ENCODE measurements around the gene ITIH1. TPM values are rescaled to one million over a fixed set of nuclear protein-coding genes. Genes with fewer than 3 reads are reported as not detected.
"Not testable (repeated sequence)": the region's sequence is repeated elsewhere in the genome, so short reads cannot be mapped to it uniquely, and the experiment has no call there.

Gene ITIH1
- polyA plus RNA-seq, 3 donors: 0.28 TPM; not detected in 2

GRCh38 chr3:52771702-52772101, 5.7 kb upstream of the ITIH1 start:
- DNase-seq (ENCODE audit: extremely low read depth in 1 of 11, low read depth in 9 of 11, low spot score in 4 of 11): no peak

DNA sequence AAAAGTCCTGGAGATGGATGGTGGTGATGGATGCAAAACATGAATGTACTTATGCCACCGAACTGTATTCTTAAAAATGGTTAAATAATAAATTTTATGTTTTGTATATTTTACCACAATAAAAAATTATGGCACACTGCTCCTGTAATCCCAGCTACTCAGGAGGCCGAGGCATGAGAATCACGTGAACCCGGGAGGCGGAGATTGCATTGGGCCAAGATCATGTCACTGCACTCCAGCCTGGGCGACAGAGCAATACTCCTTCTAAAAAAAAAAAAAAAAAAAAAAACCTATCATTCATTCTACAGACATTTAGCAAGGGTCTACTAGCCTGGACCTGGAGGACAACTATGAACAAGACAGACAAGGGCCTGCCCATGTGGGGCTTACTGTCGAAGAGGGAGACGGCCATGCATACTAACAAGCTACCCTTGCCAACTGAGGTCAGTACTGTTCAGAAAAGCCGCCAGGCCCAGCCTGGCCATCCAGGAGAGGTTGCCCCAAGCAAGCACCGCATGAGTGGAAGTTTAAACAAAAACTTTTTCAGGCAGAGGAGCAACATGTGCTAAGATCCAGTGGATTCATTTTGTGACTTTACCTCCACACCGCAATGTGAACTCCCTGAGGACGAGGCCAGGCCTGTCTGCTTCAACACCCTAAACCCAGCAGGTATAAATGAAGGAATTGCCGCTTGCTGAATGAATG, 3.9 kb upstream of the ITIH1 start:
- DNase-seq (ENCODE audit: extremely low read depth in 1 of 11, low read depth in 9 of 11, low spot score in 4 of 11): no peak

- DNase-seq (ENCODE audit: extremely low read depth in 1 of 11, low read depth in 9 of 11, low spot score in 4 of 11): no peak
Measured at GRCh38 chr3:52774066-52774713, 3.2 kb upstream of the ITIH1 start.

DNA sequence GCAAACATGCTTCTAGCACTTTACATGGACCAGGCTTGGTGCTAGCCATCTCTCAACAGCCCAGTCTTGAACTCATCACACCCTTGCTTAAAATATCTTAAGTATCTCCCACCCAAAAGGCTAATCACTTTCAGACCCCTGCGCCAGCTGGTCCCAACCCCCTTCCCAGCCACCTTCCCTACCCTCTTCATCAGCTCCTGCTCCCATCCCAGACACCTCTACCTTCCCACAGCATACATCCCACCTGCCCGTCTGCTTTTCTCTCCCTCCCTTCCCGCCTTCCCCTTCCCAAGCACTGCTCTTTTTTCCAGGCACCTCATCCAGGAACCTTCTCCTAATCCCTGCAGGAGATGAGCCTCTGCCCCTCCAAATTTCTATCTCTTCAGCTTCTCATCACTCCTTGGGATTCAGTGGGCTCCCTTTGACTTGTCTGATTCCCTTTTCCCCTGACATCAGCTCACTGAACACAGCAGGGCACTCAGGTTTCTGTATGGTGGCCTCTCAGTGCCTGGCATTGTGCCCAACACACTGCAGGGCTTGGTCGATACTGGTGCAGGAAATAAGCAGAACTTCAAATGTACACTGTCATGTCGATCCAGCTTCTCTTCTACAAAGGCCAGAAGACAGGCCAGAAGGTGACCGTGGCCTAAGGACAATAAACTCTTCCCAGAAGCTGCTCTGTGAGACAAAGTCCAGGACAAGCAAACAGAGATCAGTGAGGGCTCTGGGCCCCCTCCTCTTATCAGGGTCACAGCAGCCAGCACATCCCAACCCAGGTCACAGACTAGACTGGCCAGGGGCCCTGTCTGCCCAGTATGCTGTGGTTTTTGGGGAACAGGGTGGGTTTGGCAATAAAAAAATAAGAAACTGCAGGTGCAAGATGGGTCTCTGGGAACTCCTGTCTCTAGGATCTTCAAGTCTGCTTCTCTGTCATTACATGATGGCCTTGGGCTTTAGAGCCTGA, 2.2 kb upstream of the ITIH1 start:
- DNase-seq (ENCODE audit: extremely low read depth in 1 of 11, low read depth in 9 of 11, low spot score in 4 of 11): no peak

DNA sequence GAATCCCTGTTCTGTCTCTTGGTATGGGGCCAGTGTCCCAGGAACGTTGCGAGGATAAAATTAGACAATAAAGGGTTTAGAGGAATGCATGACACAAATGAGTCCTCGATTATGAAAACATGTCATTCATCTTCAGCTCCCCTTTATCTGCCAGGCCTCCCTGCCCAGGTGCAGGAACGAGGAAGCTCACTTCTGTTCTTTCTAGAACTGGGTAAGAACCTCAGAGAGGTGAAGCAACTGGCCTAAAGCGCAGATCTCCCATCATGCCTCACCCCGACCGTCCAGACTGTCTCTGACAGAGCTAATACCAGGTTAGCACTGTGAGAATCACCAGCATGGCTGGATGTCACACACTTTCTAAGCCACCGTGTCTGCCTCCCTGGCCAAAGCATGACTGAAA, 1.5 kb upstream of the ITIH1 start:
- DNase-seq (ENCODE audit: extremely low read depth in 1 of 11, low read depth in 9 of 11, low spot score in 4 of 11): no peak

DNA sequence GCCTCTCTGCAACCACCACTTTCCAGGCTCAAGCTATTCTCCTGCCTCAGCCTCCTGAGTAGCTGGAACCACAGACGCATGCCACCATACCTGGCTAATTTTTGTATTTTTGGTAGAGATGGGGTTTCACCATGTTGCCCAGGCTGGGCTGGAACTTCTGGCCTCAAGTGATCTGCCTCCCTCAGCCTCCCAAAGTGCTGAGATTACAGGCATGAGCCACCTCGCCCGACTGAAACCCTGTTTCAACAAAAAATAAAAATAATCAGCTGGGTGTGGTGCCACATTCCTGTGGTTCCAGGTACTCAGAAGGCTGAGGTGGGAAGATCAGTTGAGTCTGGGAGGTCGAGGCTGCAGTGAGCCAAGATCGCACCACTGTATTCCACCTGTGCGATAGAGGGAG, 913 bp upstream of the ITIH1 start:
- not testable (repeated sequence) for DNase-seq (ENCODE audit: extremely low read depth in 1 of 11, low read depth in 9 of 11, low spot score in 4 of 11)

GRCh38 chr3:52777959-52778805, 783 bp downstream of the ITIH1 start:
- no peak for DNase-seq (ENCODE audit: extremely low read depth in 1 of 11, low read depth in 9 of 11, low spot score in 4 of 11)

GRCh38 chr3:52779011-52779836, 1.8 kb downstream of the ITIH1 start:
- no peak for DNase-seq (ENCODE audit: extremely low read depth in 1 of 11, low read depth in 9 of 11, low spot score in 4 of 11)

- no peak for DNase-seq (ENCODE audit: extremely low read depth in 1 of 11, low read depth in 9 of 11, low spot score in 4 of 11)
Measured at GRCh38 chr3:52779837-52780585, 2.6 kb downstream of the ITIH1 start.

DNA sequence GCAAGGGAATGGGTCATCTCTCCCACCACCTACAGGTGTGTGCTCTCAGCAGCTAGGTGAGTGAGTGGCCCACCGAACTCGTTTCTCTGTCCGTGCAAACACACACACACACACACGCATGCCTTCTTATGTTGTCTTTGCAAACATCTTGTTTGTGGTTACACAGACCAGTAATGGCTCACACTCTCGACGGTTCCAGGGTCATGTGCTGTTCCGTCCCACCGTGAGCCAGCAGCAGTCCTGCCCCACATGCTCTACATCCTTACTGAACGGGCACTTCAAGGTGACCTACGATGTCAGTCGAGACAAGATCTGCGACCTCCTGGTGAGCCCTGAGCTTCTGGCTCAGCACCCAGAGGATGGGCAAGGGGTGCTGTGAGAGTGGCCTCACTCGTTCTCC, 4.3 kb downstream of the ITIH1 start:
- DNase-seq (ENCODE audit: extremely low read depth in 1 of 11, low read depth in 9 of 11, low spot score in 4 of 11): no peak

DNA sequence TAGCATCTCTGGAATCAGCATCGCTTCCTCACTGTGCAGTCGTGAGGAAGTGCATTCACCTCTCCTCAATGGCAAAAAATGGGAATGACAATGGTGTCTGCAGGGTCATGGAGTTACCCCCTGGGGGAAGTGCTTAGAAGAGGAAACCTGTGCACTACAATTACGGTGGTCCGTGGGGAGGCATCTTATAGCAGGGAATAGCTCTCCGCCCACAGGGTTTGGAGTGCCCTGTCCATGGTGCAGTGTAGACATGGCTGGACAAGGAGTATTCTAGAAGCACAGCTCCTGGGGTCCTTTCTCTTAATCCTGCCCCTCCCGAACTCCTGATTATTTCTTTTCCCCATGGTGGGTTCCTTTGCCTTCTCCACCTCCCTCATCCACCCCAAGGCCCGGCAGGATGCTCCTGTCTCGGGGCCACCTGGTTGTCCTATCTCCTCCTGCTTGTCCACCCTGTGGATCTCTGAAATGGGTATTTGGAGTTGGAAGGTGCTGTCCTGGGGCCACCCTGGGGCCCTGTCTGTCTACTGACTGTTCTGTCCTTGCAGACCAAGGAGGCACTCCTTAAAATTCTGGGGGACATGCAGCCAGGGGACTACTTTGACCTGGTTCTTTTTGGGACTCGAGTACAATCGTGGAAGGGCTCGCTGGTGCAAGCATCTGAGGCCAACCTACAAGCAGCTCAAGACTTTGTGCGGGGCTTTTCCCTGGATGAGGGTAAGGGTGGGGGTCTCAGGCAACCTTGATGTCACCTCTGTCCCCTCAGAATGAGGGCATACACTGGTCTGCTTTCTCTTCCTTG, 5.2 kb downstream of the ITIH1 start:
- no peak for DNase-seq (ENCODE audit: extremely low read depth in 1 of 11, low read depth in 9 of 11, low spot score in 4 of 11)

DNA sequence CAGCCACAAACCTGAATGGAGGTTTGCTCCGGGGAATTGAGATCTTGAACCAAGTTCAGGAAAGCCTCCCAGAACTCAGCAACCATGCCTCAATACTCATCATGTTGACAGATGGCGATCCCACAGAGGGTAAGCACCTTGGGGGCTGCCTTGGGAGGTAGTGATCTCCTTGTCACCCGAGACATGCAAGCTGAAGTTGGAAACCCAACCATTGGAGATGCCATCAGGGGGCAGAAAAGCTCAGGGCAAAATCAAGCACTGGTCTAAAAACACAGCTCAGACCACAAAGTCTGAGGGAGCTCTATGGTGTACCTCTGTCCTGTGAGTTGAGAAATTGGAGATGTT, 5.8 kb downstream of the ITIH1 start:
- DNase-seq (ENCODE audit: extremely low read depth in 1 of 11, low read depth in 9 of 11, low spot score in 4 of 11): no peak

GRCh38 chr3:52784021-52784621, 6.7 kb downstream of the ITIH1 start:
- DNase-seq (ENCODE audit: extremely low read depth in 1 of 11, low read depth in 9 of 11, low spot score in 4 of 11): no peak

DNA sequence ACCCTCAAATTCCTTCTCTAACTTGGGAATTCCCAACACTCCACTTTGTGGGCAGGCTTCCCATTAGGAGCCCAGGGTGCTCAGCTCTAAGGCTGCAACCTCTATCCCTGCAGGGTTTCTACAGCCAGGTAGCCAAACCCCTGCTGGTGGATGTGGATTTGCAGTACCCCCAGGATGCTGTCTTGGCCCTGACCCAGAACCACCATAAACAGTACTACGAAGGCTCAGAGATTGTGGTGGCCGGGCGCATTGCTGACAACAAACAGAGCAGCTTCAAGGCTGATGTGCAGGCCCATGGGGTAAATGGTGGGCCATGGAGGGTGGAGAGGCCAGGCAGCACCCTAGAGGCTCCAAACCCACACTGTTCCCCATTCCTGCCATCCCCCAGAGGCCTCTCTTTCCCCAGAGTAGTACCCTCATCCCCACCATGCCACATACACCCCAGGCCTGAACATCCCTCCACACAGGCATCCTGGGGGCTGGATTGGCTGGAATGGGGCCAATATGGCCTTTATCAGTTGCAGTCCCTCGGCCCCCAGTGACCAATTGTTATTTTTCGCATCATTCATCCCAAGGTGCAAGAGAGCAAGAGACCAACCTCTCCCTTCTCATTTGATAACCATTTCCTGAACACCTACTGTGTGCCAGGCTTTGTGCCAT, 7.7 kb downstream of the ITIH1 start:
- no peak for DNase-seq (ENCODE audit: extremely low read depth in 1 of 11, low read depth in 9 of 11, low spot score in 4 of 11)

DNA sequence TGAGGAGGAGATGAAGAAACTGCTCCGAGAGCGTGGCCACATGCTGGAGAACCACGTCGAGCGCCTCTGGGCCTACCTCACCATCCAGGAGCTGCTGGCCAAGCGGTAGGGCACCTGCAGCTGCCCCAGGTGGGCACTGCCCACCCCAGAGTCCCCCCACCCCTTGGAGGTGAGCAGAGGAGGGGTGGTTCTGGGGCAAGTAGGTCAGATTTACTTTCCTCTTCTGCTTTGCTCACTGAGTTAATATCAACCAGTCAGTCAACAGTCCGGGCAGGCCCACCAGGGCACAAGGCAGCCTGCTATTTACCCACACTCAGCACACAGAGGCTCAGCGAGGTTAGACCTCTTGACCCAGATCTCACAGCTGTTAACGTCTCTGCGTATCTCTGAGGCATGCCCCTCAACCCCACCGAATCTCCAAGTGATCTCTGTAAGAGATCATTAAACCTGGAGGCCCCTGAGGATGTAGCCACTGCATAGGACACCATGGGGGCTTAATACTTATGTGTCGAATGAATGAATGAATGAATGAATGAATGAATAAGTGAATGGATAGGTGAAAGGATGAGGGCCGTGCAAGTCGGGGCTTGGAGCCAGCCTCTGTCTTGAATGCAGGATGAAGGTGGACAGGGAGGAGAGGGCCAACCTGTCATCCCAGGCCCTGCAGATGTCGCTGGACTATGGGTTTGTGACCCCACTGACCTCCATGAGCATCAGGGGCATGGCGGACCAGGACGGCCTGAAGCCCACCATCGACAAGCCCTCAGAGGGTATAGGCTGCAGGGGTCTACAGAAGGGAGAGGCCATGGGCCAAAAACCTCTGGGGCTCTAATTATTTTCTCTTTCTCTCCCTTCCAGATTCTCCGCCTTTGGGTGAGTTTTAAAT, 9.2 kb downstream of the ITIH1 start:
- no peak for DNase-seq (ENCODE audit: extremely low read depth in 1 of 11, low read depth in 9 of 11, low spot score in 4 of 11)
